Measurements from ENCODE around the gene CDON. TPM values are rescaled to one million over a fixed set of nuclear protein-coding genes. Genes with fewer than 3 reads are reported as not detected.

The CDON gene
- total and polyA plus RNA-seq, 3 experiments from 2014 or later, result 1.7 to 2.0 TPM; not detected in 1

DNA sequence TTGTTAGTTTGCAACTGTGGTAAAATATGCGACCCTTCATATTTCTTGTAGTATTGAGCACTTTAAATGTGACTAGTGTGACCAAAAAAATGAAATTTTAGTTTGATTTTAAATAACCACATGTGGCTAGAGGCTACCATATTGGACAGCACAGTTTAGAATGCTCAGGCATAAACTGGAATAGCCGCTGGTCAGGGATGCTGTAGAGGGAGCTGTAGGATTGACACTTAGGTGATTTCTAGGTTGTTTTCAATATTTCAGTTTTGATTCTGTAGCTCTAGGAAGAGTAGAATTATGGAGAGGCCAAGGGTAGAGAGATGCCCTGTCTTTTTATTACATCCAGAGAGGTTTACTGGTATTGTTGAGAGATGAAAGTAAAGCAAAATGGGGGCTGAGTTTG, 127.6 kb downstream of the CDON start:
- CTCF ChIA-PET, result no interaction called here
- H3K9me3 Mint-ChIP-seq, result no peaks in the 10 kb centered on the region
- DNase-seq, result no peak
- POLR2A ChIA-PET, result no interaction called here
- no peak overlapping the region for H3K27ac Mint-ChIP-seq
- Histone ChIP-seq H3K4me3 (ENCODE audit: low read length) (no peak overlapping the region), H3K9me3 (ENCODE audit: low read length) (no peaks in the 10 kb centered on the region), H3K27me3 (ENCODE audit: insufficient read depth, low read length, poor library complexity, severe bottlenecking) (no peaks in the 10 kb centered on the region), H3K27ac (ENCODE audit: low read depth, low read length) (no peak overlapping the region), H3K36me3 (ENCODE audit: insufficient read depth, low read length) (no peaks in the 10 kb centered on the region), H3K4me1 (ENCODE audit: insufficient read depth, low read length) (no peaks in the 10 kb centered on the region)
- H3K27me3 Mint-ChIP-seq, result peaks cover 2 to 17% of the 10 kb centered on the region in 2 donors
- H3K4me1 Mint-ChIP-seq, result peaks cover 0 to 11% (median 8%) of the 10 kb centered on the region in 3 donors
- no peak overlapping the region for H3K4me3 Mint-ChIP-seq
- no peaks in the 10 kb centered on the region for H3K36me3 Mint-ChIP-seq

DNA sequence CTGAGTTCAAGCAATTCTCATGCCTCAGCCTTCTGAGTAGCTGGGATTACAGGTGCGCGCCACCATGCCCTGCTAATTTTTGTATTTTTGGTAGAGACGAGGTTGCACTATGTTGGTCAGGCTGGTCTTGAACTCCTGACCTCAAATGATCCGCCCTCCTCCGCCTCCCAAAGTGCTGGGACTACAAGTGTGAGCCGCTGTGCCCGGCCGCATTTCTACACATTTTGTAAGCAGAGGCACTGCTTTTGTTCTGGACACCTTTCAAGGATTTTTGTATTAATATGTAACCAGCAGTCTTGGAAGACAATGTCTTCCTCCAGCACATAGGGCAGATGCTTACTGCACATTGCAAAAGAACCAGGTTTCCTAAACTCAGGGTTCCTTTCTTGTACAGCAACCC, 128.2 kb downstream of the CDON start:
- Mint-ChIP-seq H3K4me1 (peaks cover 0 to 11% (median 8%) of the 10 kb centered on the region in 3 donors), H3K27me3 (peaks cover 4 to 22% of the 10 kb centered on the region in 2 donors), H3K27ac (no peak overlapping the region), H3K36me3 (no peaks in the 10 kb centered on the region), H3K4me3 (no peak overlapping the region), H3K9me3 (no peaks in the 10 kb centered on the region)
- no peaks in the 10 kb centered on the region for H3K36me3 ChIP-seq (ENCODE audit: insufficient read depth, low read length)
- no peaks in the 10 kb centered on the region for H3K4me1 ChIP-seq (ENCODE audit: insufficient read depth, low read length)
- no peaks in the 10 kb centered on the region for H3K27me3 ChIP-seq (ENCODE audit: insufficient read depth, low read length, poor library complexity, severe bottlenecking)
- H3K27ac ChIP-seq (ENCODE audit: low read depth, low read length), result no peak overlapping the region
- no peak for DNase-seq
- CTCF ChIA-PET, result no interaction called here
- H3K9me3 ChIP-seq (ENCODE audit: low read length), result no peaks in the 10 kb centered on the region
- no peak overlapping the region for H3K4me3 ChIP-seq (ENCODE audit: low read length)
- POLR2A ChIA-PET, result no interaction called here

DNA sequence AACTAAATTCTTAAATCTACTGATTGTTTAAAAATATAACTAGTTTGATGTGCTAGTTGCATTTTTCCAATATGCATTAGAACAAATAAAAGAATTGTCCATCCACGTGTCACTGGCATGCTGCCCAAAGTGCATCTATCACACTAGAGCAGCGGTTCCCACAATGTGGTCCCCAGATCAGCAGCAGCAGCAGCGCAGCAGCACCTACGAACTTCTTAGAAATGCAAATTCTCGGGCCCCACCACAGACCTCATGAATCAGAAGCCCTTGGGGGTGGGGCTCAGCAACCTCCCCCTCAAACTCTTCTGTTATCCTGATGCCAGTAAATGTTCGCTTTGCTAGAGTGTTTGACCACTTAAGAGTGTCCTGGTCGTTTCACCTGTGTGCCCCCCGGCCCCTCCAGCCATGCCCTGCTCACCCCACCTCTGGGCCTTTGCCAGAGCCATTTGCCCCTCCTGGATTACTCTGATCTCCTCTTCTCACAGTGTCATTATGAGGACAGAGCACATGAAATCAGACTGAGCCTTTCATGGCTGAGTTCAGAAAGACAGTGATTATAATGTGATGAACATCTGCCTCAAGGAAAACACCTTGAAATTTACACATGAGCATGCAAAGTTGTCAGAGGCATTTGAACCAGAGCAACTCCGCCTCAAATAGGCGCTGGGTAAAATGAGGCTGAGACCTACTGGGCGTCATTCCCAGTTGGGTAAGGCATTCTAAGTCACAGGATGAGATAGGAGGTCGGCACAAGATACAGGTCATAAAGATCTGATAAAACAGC, 129.4 kb downstream of the CDON start:
- H3K36me3 Mint-ChIP-seq, result no peaks in the 10 kb centered on the region
- no peak for DNase-seq
- Histone ChIP-seq H3K27me3 (ENCODE audit: insufficient read depth, low read length, poor library complexity, severe bottlenecking) (no peaks in the 10 kb centered on the region), H3K4me3 (ENCODE audit: low read length) (no peak overlapping the region), H3K4me1 (ENCODE audit: insufficient read depth, low read length) (no peaks in the 10 kb centered on the region), H3K27ac (ENCODE audit: low read depth, low read length) (no peak overlapping the region), H3K36me3 (ENCODE audit: insufficient read depth, low read length) (no peaks in the 10 kb centered on the region), H3K9me3 (ENCODE audit: low read length) (no peaks in the 10 kb centered on the region)
- CTCF ChIA-PET, result no interaction called here
- peaks cover 9 to 31% of the 10 kb centered on the region in 2 donors for H3K27me3 Mint-ChIP-seq
- peaks cover 0 to 5% (median under 1%) of the 10 kb centered on the region in 3 donors for H3K4me1 Mint-ChIP-seq
- H3K27ac Mint-ChIP-seq, result no peak overlapping the region
- no peaks in the 10 kb centered on the region for H3K9me3 Mint-ChIP-seq
- POLR2A ChIA-PET, result no interaction called here
- H3K4me3 Mint-ChIP-seq, result no peak overlapping the region

DNA sequence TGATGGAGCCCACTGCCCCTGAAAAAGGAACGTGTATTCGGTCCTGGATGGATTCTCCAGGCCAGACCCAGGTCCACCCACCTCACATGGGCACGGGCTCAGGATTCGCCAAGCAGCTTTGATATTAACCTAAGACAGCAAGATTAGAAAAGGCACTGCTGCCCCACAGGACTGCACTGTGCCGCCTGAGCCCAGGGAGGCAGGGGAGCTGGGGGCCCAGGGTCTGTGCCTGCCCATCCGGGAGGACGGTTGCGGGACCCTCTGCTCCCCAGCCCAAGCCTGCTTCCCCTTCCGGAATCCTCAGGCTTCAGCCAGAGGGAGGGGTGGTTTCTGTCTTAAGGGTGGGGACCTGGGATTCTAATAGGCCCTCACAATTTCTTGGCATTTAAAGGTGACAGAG, 130.4 kb downstream of the CDON start:
- Mint-ChIP-seq H3K36me3 (no peaks in the 10 kb centered on the region), H3K27me3 (peaks cover 9 to 37% of the 10 kb centered on the region in 2 donors), H3K4me1 (peaks cover 0 to 5% (median 0%) of the 10 kb centered on the region in 3 donors), H3K4me3 (no peak overlapping the region), H3K27ac (no peak overlapping the region), H3K9me3 (no peaks in the 10 kb centered on the region)
- no peaks in the 10 kb centered on the region for H3K36me3 ChIP-seq (ENCODE audit: insufficient read depth, low read length)
- H3K27ac ChIP-seq (ENCODE audit: low read depth, low read length), result no peak overlapping the region
- H3K4me1 ChIP-seq (ENCODE audit: insufficient read depth, low read length), result no peaks in the 10 kb centered on the region
- DNase-seq, result no peak
- H3K9me3 ChIP-seq (ENCODE audit: low read length), result no peaks in the 10 kb centered on the region
- H3K27me3 ChIP-seq (ENCODE audit: insufficient read depth, low read length, poor library complexity, severe bottlenecking), result no peaks in the 10 kb centered on the region
- H3K4me3 ChIP-seq (ENCODE audit: low read length), result no peak overlapping the region
- POLR2A ChIA-PET, result no interaction called here
- CTCF ChIA-PET, result no interaction called here

DNA sequence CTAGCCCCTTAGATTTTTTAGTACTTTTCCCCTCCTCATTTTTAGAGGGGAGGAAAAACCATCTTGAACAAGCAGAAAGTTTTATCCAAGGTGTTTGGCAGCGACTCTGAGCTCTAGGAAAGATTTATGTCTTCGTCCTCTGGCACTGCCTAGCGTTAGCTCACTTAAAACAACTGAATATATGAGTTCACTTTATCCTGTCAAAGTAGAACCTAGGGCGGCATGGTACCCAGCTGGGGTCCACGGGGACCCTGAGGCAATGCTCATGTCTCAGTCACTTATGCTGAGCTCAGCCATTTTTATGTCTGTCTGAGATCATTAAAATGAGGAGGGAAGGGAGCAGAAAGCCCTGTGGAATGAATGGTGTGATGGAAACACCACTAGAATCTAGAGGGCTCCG, 131.0 kb downstream of the CDON start:
- CTCF ChIA-PET, result no interaction called here
- no peaks in the 10 kb centered on the region for H3K36me3 ChIP-seq (ENCODE audit: insufficient read depth, low read length)
- no peak overlapping the region for H3K27ac Mint-ChIP-seq
- H3K27ac ChIP-seq (ENCODE audit: low read depth, low read length), result no peak overlapping the region
- no peaks in the 10 kb centered on the region for H3K27me3 ChIP-seq (ENCODE audit: insufficient read depth, low read length, poor library complexity, severe bottlenecking)
- H3K9me3 Mint-ChIP-seq, result no peaks in the 10 kb centered on the region
- no peak overlapping the region for H3K4me3 Mint-ChIP-seq
- peaks cover 0 to 5% (median 0%) of the 10 kb centered on the region in 3 donors for H3K4me1 Mint-ChIP-seq
- no peaks in the 10 kb centered on the region for H3K36me3 Mint-ChIP-seq
- H3K27me3 Mint-ChIP-seq, result peaks cover 13 to 43% of the 10 kb centered on the region in 2 donors
- no peaks in the 10 kb centered on the region for H3K4me1 ChIP-seq (ENCODE audit: insufficient read depth, low read length)
- no peaks in the 10 kb centered on the region for H3K9me3 ChIP-seq (ENCODE audit: low read length)
- H3K4me3 ChIP-seq (ENCODE audit: low read length), result no peak overlapping the region
- DNase-seq, result no peak
- POLR2A ChIA-PET, result no interaction called here

DNA sequence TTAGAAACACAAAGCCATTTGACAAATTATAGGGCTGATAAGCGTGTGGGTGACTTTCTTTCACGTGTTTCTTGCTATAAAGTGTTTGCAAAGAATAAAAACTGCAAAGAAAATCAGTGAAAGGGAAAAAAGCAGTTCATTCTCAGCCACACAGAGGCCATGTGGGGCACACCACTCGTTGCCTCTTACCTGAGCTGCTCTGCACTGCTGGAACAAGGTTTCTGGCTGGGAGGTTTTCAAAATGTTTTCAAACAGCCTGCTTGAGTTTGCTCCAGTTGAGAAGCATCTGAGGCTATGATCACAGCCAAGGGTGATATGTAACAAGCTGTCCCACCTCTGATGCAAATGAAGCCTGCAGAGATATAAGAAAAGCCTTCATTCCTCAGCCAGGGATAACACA, 131.6 kb downstream of the CDON start:
- H3K36me3 Mint-ChIP-seq, result no peaks in the 10 kb centered on the region
- ChIA-PET CTCF (interaction anchor here (2.0 kb wide), 1 partner anchor 550 kb away, joined by 4 read pairs; no protein-coding TSS in a partner anchor), POLR2A (no interaction called here)
- H3K27ac Mint-ChIP-seq, result no peak overlapping the region
- no peak overlapping the region for H3K4me3 ChIP-seq (ENCODE audit: low read length)
- no peaks in the 10 kb centered on the region for H3K4me1 ChIP-seq (ENCODE audit: insufficient read depth, low read length)
- no peak overlapping the region for H3K4me3 Mint-ChIP-seq
- peaks cover 0 to 5% (median 0%) of the 10 kb centered on the region in 3 donors for H3K4me1 Mint-ChIP-seq
- H3K27ac ChIP-seq (ENCODE audit: low read depth, low read length), result no peak overlapping the region
- peaks cover 13 to 46% of the 10 kb centered on the region in 2 donors for H3K27me3 Mint-ChIP-seq
- no peaks in the 10 kb centered on the region for H3K36me3 ChIP-seq (ENCODE audit: insufficient read depth, low read length)
- no peaks in the 10 kb centered on the region for H3K9me3 Mint-ChIP-seq
- no peaks in the 10 kb centered on the region for H3K27me3 ChIP-seq (ENCODE audit: insufficient read depth, low read length, poor library complexity, severe bottlenecking)
- no peak for DNase-seq
- no peaks in the 10 kb centered on the region for H3K9me3 ChIP-seq (ENCODE audit: low read length)

DNA sequence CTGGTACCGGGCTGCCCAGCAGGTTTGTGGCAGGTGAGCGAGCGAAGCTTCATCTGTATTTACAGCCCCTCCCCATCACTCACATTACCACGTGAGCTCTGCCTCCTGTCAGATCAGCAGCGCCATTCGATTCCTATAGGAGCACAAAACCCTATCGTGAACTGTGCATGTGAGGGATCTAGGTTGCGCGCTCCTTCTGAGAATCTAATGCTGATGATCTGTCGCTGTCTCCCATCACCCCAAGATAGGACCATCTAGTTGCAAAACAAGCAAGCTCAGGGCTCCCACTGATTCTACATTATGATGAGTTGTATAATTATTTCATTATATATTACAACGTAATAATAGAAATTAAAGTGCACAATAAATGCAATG, 132.6 kb downstream of the CDON start:
- no peaks in the 10 kb centered on the region for H3K4me1 ChIP-seq (ENCODE audit: insufficient read depth, low read length)
- H3K27me3 ChIP-seq (ENCODE audit: insufficient read depth, low read length, poor library complexity, severe bottlenecking), result no peaks in the 10 kb centered on the region
- Mint-ChIP-seq H3K27me3 (peaks cover 13 to 53% of the 10 kb centered on the region in 2 donors), H3K9me3 (no peaks in the 10 kb centered on the region), H3K4me3 (no peak overlapping the region), H3K36me3 (no peaks in the 10 kb centered on the region), H3K27ac (no peak overlapping the region), H3K4me1 (peaks cover 0 to 5% (median 0%) of the 10 kb centered on the region in 3 donors)
- CTCF ChIA-PET, result interaction anchor here (0.6 to 2.0 kb wide), 4 partner anchors 12 to 551 kb away, joined by 3 to 4 read pairs (median 3); partner anchors contain the start of gene PUS3
- POLR2A ChIA-PET, result no interaction called here
- H3K4me3 ChIP-seq (ENCODE audit: low read length), result no peak overlapping the region
- H3K9me3 ChIP-seq (ENCODE audit: low read length), result no peaks in the 10 kb centered on the region
- H3K27ac ChIP-seq (ENCODE audit: low read depth, low read length), result no peak overlapping the region
- no peaks in the 10 kb centered on the region for H3K36me3 ChIP-seq (ENCODE audit: insufficient read depth, low read length)
- no peak for DNase-seq

DNA sequence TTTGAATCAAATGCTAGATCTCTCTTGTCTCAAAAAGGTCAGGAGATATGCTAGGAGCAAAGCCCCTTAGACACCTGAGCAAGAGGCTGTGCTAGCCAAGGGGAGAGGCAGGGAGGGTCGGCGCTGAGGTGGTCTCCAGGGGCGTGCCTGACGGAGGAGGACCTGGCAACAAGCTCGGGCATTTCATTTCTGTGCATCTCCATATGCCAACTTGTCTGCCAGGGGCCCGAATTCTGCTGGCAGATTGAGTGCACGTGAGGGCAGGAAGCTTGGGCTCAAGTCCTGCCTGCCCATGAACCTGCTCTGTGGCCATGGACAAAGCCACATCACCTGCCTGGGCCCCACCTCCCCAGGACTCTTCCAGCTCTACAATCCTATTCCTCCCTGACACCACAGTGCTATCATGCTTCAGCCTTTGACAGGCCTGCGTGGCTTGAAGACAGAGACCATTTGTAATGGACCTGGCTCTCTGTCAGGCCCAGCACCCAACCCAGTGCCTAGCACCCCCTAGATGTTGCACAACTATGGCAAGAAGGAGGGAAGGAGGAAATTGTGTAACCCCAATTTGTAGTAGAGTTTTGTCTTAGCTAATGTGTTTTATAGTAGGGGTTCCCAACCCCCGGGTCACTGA, 133.1 kb downstream of the CDON start:
- H3K4me3 Mint-ChIP-seq, result no peak overlapping the region
- H3K27ac ChIP-seq (ENCODE audit: low read depth, low read length), result no peak overlapping the region
- ChIA-PET POLR2A (no interaction called here), CTCF (interaction anchor here (0.6 to 2.0 kb wide), 4 partner anchors 13 to 551 kb away, joined by 3 to 4 read pairs (median 3); partner anchors contain the start of gene PUS3)
- peaks cover 15 to 58% of the 10 kb centered on the region in 2 donors for H3K27me3 Mint-ChIP-seq
- H3K9me3 Mint-ChIP-seq, result no peaks in the 10 kb centered on the region
- H3K36me3 ChIP-seq (ENCODE audit: insufficient read depth, low read length), result no peaks in the 10 kb centered on the region
- no peak overlapping the region for H3K27ac Mint-ChIP-seq
- peaks cover 0 to 5% (median 0%) of the 10 kb centered on the region in 3 donors for H3K4me1 Mint-ChIP-seq
- H3K9me3 ChIP-seq (ENCODE audit: low read length), result no peaks in the 10 kb centered on the region
- no peaks in the 10 kb centered on the region for H3K27me3 ChIP-seq (ENCODE audit: insufficient read depth, low read length, poor library complexity, severe bottlenecking)
- H3K4me1 ChIP-seq (ENCODE audit: insufficient read depth, low read length), result no peaks in the 10 kb centered on the region
- no peak overlapping the region for H3K4me3 ChIP-seq (ENCODE audit: low read length)
- DNase-seq, result no peak
- H3K36me3 Mint-ChIP-seq, result no peaks in the 10 kb centered on the region
